Activated T-cell treated with anti-CD3 and anti-CD28 coated beads, Interleukin-2, amount 50 U/mL, for 48 hours (primary cell): ENCODE results near the gene IL10.
A peak's percentile ranks its signal among the peaks of the same experiment; 100 is the strongest.

Experiments
- DNase-seq, 2 experiments: peaks; one replicate each; pipeline ENCODE4 v3.0.0-alpha.2; 2020

The IL10 gene

GRCh38 chr1:206732992-206733391 is 39.3 kb downstream of the IL10 start:
- DNase-seq: no peak

GRCh38 chr1:206732508-206732907 is 39.8 kb downstream of the IL10 start:
- no peak for DNase-seq

- DNase-seq: no peak
These were observed 42.8 kb downstream of the IL10 start for GRCh38 chr1:206729507-206729906.

- no peak for DNase-seq
These were observed 43.2 kb downstream of the IL10 start for GRCh38 chr1:206729050-206729449.

- DNase-seq: no peak
These were observed 43.7 kb downstream of the IL10 start for GRCh38 chr1:206728697-206728987.

GRCh38 chr1:206727981-206728696 is 44.2 kb downstream of the IL10 start:
- no peak for DNase-seq

- peak; percentile 67 to 79 for DNase-seq
These were observed 47.0 kb downstream of the IL10 start for GRCh38 chr1:206725109-206725963.

- DNase-seq: no peak
These were observed 48.4 kb downstream of the IL10 start for GRCh38 chr1:206723805-206724472.

GRCh38 chr1:206723462-206723804 is 48.9 kb downstream of the IL10 start:
- DNase-seq: peak in 1 of 2 experiments; percentile 9

GRCh38 chr1:206722751-206723461 is 49.4 kb downstream of the IL10 start:
- peak in 1 of 2 experiments; percentile 16 for DNase-seq

- peak in 1 of 2 experiments; percentile 5 for DNase-seq
These were observed 50.8 kb downstream of the IL10 start for GRCh38 chr1:206721454-206721853.

GRCh38 chr1:206719169-206719839 is 53.0 kb downstream of the IL10 start:
- DNase-seq: no peak

- DNase-seq: no peak
These were observed 54.7 kb downstream of the IL10 start for GRCh38 chr1:206717674-206717989.
